GM13976 (cell line): ENCODE data around the gene TFAP2A.

ENCODE experiments used
- DNase-seq: peaks from one replicate; pipeline ENCODE4 v3.0.0; 2012; ENCODE audit warnings: low spot score
- in situ Hi-C: fragments of 300-500 bp; cut with MboI; formaldehyde crosslinking; loops from one replicate; pipeline ENCODE4 v1.12.0; 2022; ENCODE audit warnings: low sequenced_read_pairs, mixed read lengths, inconsistent platforms; ENCODE audit not compliant: unreplicated experiment
- TF ChIP-seq, protein P1 (sequence below): IDR thresholded peaks from 2 replicates; pipeline ENCODE4 v1.5.1; 2012; ENCODE audit warnings: borderline replicate concordance, mild to moderate bottlenecking; ENCODE audit not compliant: insufficient read depth; ENCODE audit errors: extremely low read depth, missing control alignments, control extremely low read depth

The TFAP2A gene

DNA sequence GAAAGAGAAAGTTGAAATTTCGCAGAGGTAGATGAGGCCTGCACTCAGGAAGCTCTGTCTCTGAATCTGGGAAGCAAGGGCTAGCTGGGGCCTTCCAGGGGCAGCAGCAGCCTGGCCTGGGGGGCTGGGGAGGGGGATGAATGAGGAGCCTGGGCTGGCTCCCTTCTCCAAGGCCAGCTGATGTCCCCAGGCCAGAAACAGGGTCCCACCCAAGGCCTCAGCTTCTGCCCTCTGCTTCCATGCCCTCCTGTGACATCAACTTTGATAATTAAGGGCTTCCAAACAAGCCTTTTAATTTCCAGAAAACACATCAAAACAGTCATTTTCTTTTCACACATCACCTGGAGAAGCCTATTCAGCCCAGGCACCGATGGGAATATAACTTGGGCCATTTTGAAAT lies 15.4 kb downstream of the TFAP2A start:
- DNase-seq, result no peak
- TF ChIP-seq, protein P1, sequence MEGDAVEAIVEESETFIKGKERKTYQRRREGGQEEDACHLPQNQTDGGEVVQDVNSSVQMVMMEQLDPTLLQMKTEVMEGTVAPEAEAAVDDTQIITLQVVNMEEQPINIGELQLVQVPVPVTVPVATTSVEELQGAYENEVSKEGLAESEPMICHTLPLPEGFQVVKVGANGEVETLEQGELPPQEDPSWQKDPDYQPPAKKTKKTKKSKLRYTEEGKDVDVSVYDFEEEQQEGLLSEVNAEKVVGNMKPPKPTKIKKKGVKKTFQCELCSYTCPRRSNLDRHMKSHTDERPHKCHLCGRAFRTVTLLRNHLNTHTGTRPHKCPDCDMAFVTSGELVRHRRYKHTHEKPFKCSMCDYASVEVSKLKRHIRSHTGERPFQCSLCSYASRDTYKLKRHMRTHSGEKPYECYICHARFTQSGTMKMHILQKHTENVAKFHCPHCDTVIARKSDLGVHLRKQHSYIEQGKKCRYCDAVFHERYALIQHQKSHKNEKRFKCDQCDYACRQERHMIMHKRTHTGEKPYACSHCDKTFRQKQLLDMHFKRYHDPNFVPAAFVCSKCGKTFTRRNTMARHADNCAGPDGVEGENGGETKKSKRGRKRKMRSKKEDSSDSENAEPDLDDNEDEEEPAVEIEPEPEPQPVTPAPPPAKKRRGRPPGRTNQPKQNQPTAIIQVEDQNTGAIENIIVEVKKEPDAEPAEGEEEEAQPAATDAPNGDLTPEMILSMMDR, result no peak
- in situ Hi-C loops, result no loop called here

DNA sequence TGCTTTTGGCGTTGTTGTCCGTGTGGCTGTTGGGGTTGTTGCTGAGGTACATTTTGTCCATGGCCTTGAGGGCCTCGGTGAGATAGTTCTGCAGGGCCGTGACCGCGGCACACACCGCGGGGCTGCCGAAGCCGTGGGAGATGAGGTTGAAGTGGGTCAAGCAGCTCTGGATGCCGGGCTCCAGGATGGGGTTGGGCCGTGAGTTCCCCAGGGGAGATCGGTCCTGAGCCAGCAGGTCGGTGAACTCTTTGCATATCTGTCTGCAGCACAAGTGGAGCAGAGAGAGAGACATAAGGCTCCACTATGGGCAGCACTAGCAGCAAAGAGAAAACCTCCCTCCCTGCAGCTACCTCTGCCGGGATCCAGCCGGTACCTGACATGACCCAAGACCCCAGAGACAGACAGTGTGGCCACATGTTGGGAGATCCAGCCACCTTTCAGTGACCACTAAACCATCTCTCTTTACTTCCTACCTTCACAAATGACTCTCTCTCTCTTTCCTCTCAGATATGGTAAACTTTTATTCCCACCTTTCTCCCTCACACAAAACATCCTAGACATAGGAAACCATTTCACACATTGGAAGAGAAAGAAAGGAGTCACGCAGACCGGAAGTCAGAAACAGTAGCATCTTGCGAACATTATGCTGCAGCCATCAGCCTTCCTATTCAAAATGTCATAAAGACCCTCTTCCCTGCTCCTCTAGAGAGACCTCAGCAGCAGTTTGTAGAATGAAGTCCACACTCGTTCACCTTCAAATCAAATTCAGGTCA lies 16.2 kb downstream of the TFAP2A start:
- in situ Hi-C loops, result no loop called here
- TF ChIP-seq, protein P1, result no peak
- DNase-seq, result no peak

DNA sequence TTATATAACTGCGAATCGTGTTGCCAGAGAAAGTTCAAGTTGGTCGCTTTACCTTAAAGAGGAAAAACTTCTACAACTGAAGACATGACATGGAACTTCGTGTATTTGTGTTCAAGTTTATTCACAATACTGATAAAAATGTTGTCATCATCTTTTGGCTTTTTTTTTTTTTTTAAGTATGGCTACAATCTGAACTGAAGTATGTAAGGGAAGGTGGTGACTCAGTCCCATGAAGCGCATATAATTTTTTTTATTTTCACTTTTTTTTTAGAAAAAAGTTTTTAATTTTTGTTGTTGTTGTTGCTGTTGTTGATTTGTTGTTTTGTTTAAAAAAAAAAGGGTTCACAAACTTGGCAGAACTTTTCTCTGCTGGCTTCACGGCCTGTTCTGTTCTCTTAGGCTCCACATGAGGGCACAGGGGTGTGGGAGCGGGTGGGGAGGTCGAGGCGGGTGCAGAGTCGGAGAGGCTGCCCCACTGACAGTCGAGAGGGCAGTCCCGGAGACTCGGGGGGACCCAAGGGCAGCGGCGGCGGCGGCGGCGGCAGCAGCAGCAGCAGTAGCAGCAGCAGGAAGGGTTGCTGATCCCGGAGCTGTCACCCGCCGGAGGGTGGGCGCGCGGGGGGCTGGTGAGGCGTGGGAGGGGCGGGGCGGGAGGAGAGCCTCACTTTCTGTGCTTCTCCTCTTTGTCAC lies 17.0 kb downstream of the TFAP2A start:
- DNase-seq, result no peak
- in situ Hi-C loops, result no loop called here
- TF ChIP-seq, protein P1, result no peak

DNA sequence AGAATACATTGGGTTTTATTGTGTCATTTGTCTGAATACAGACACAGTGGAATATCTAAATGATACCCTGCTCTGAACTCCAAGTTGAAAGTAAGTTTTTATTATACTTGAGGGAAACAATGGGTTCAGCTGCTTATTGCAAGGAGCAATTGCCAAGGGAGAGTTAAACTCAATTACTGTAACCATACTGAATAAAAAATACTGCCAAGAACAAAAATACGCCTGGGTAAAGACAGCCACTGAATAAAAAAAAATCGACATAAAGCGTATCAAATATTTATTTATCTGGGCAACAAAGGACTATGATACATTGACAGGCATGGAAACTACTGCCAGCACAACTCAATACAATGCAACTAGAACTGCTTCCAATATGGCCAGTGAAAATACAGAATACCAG lies 18.1 kb downstream of the TFAP2A start:
- TF ChIP-seq, protein P1, result no peak
- in situ Hi-C loops, result no loop called here
- no peak for DNase-seq

DNA sequence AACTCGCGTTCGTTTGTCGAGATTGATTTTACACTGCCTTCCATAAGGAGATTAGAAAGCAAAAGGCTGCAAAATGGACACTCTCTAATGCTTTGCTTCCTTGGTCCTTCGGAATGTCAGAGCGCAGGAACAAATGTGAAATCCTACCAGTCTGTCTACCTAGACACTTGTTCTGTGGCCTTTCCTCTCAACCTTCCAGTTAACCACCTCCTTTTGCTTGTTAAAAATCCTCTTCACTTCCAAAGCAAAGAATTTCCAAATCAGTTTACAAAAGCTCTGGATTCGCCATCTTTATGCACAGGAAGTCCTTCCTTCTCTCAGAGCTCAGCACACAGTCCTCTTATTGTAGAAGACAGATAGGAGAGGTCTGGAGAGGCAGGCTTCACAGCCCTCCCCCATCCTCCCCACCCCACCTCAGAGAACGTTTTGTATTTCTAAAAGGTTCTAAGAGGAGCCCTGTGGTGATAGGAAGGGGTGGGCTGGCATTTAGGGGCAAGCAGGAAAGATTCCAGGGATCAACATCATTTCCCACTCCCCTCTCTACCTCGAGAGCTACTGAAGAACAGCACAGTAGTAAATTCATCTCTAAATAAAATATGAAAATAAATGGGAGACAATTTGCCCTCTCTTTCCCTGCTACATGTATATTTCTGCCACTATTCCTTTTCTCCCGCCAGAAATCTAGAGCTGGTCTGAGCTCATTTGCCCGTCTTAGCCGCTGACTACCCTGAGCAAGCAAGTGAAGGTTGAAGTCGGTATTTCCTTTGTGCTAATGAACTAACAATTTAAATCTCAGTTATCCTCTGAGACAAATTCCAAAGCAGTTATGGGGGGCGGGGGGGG lies 18.9 kb downstream of the TFAP2A start:
- in situ Hi-C loops, result no loop called here
- no peak for DNase-seq
- TF ChIP-seq, protein P1, result no peak

DNA sequence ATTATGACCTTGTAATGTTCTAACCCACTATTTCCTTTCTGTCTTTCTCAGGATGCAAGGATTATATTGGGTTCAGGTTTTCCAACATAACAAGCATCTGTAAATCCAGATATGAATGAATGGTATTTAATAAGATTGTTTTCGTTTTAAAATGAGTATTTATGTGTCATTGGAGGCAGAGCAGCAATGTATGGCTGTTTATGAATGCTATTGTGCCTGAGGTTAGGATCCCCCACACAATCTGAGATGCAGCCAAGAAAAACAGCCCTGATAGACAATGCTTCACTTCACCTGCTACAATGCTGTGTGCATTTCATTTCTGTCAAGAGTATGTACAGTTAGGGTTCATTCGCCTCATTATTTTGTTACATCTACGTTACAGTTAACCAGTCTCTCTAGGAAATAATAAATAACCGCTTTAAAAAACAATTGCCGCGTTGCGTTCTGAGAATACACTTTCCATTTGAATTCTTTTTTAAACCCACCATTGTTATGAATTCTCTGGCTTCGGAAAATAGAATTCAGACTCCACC lies 19.6 kb downstream of the TFAP2A start:
- TF ChIP-seq, protein P1, result no peak
- no peak for DNase-seq
- in situ Hi-C loops, result no loop called here
